PC-3 (cell line): Measurements from ENCODE around the gene FAM118B.

Experiments
- CTCF ChIP-seq: fragments of 300-600 bp; sonication (generic); conservative IDR thresholded peaks from 2 replicates; pipeline ENCODE4 v1.5.1; 2017; ENCODE audit warnings: antibody characterized with exemption, low read depth, mild to moderate bottlenecking, low read length
- EZH2 ChIP-seq: fragments of 300-600 bp; sonication (generic); IDR thresholded peaks from one replicate; pipeline ENCODE4 v1.6.1; 2017; ENCODE audit warnings: antibody characterized with exemption, mild to moderate bottlenecking, low read length; ENCODE audit not compliant: unreplicated experiment
- EZH2phosphoT487 ChIP-seq: fragments of 300-600 bp; sonication (generic); IDR thresholded peaks from 2 replicates; pipeline ENCODE4 v1.6.1; 2018; ENCODE audit warnings: mild to moderate bottlenecking, antibody characterized with exemption, low read length, borderline replicate concordance

GRCh38 chr11:126304457-126305075 is 93.0 kb downstream of the FAM118B start:
- TF ChIP-seq CTCF: no peak
- no peak for TF ChIP-seq EZH2phosphoT487
- TF ChIP-seq EZH2: no peak
